Activated CD8-positive, alpha-beta memory T cell treated with anti-CD3 and anti-CD28 coated beads, Interleukin-2, amount 10 ng/mL, durations not matched to agents 7 days and 5 days (primary cell): ENCODE results near the gene ECI1. TPM values are rescaled to one million over a fixed set of nuclear protein-coding genes. Genes with fewer than 3 reads are reported as not detected.

Experiments used
- ATAC-seq: fragments of 150-1000 bp; cut with Tn5 transposase; one replicate; pipeline ENCODE4 v1.10.0; 2021; ENCODE audit warnings: moderate library complexity
- CTCF ChIA-PET: fragments of 350-600 bp; sonication (Branson Sonifier 250); formaldehyde crosslinking; loops from one replicate; lab custom pipeline; 2021; ENCODE audit warnings: antibody characterized with exemption; lab: Charles Lee
- DNase-seq: peaks from one replicate; pipeline ENCODE4 v3.0.0-alpha.2; 2020
- H3K27ac Mint-ChIP-seq: one replicate; pipeline ENCODE4 v1.8.0; 2021; ENCODE audit warnings: mild to moderate bottlenecking, mixed read lengths
- H3K27me3 Mint-ChIP-seq: one replicate; pipeline ENCODE4 v1.8.0; 2021; ENCODE audit warnings: mixed read lengths
- H3K36me3 Mint-ChIP-seq: one replicate; pipeline ENCODE4 v1.8.0; 2021; ENCODE audit warnings: mild to moderate bottlenecking, mixed read lengths
- H3K4me1 Mint-ChIP-seq: one replicate; pipeline ENCODE4 v1.8.0; 2021; ENCODE audit warnings: mixed read lengths
- H3K4me3 Mint-ChIP-seq: one replicate; pipeline ENCODE4 v1.8.0; 2021; ENCODE audit warnings: mild to moderate bottlenecking, moderate library complexity, mixed read lengths
- H3K9me3 Mint-ChIP-seq: one replicate; pipeline ENCODE4 v1.8.0; 2022; ENCODE audit warnings: low read depth, mixed read lengths
- microRNA-seq: library from miRNA; unstranded; fragments of <30 nt; microRNA quantifications from one replicate; pipeline ENCODE4 v1.2.0, GENCODE V29; 2022
- total RNA-seq, 2 experiments: library from RNA; stranded (reverse); gene quantifications; one replicate each; pipeline ENCODE4 v1.2.3, GENCODE V29; 2021

The ECI1 gene
- total RNA-seq, 2 experiments from 2014 or later: 48.9 to 57.3 TPM

GRCh38 chr16:2195322-2196161, 55.8 kb downstream of the ECI1 start:
- H3K36me3 Mint-ChIP-seq: no peaks in the 10 kb centered on the region
- ATAC-seq: no peak

GRCh38 chr16:2194852-2195321, 56.5 kb downstream of the ECI1 start:
- no peaks in the 10 kb centered on the region for H3K4me1 Mint-ChIP-seq
- peak; percentile 75 for ATAC-seq
- CTCF ChIA-PET: interaction anchor here (0.6 to 2.8 kb wide), 16 partner anchors 10 to 310 kb away, joined by 3 to 19 read pairs (median 4); partner anchors contain the start of genes ECI1, MLST8, PGP and TBC1D24
- H3K36me3 Mint-ChIP-seq: no peaks in the 10 kb centered on the region
- peaks cover 41% of the 10 kb centered on the region for H3K27me3 Mint-ChIP-seq
- H3K27ac Mint-ChIP-seq: no peak overlapping the region
- no peak overlapping the region for H3K4me3 Mint-ChIP-seq
- H3K9me3 Mint-ChIP-seq: no peaks in the 10 kb centered on the region
- DNase-seq: peak; percentile 69

More at GRCh38 chr16:2195322-2196161, 55.8 kb downstream of the ECI1 start:
- Mint-ChIP-seq H3K4me1 (no peaks in the 10 kb centered on the region), H3K4me3 (no peak overlapping the region), H3K27ac (no peak overlapping the region), H3K9me3 (no peaks in the 10 kb centered on the region), H3K27me3 (peaks cover 47% of the 10 kb centered on the region)
- no peak for DNase-seq
- CTCF ChIA-PET: interaction anchor here (0.6 to 2.8 kb wide), 15 partner anchors 9 to 309 kb away, joined by 3 to 19 read pairs (median 4); partner anchors contain the start of genes ECI1, MLST8, PGP and TBC1D24

GRCh38 chr16:2194166-2194834, 57.1 kb downstream of the ECI1 start:
- CTCF ChIA-PET: interaction anchor here (0.8 to 2.8 kb wide), 14 partner anchors 10 to 311 kb away, joined by 3 to 19 read pairs (median 4); partner anchors contain the start of genes ECI1, MLST8, PGP and TBC1D24
- DNase-seq: no peak
- H3K27ac Mint-ChIP-seq: no peak overlapping the region
- no peaks in the 10 kb centered on the region for H3K4me1 Mint-ChIP-seq
- no peaks in the 10 kb centered on the region for H3K36me3 Mint-ChIP-seq
- ATAC-seq: no peak
- no peak overlapping the region for H3K4me3 Mint-ChIP-seq
- no peaks in the 10 kb centered on the region for H3K9me3 Mint-ChIP-seq
- H3K27me3 Mint-ChIP-seq: peaks cover 39% of the 10 kb centered on the region

DNA sequence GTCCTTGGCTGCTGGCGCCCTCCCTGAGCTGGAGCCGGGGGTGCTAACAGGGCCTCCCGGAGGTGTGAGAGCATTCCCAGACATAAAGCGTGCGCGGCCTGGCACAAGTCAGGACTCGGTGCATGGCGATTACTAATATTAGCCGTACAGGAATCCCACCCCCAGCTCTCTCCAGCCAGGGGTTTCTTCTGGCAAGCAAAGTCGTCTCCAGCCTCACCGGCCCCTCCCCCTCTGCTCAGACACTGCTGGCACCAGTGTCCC, 60.0 kb downstream of the ECI1 start:
- no peaks in the 10 kb centered on the region for H3K4me1 Mint-ChIP-seq
- CTCF ChIA-PET: no interaction called here
- peaks cover 16% of the 10 kb centered on the region for H3K27me3 Mint-ChIP-seq
- H3K9me3 Mint-ChIP-seq: no peaks in the 10 kb centered on the region
- DNase-seq (no peak), ATAC-seq (no peak)
- H3K4me3 Mint-ChIP-seq: no peak overlapping the region
- no peak overlapping the region for H3K27ac Mint-ChIP-seq
- H3K36me3 Mint-ChIP-seq: no peaks in the 10 kb centered on the region

DNA sequence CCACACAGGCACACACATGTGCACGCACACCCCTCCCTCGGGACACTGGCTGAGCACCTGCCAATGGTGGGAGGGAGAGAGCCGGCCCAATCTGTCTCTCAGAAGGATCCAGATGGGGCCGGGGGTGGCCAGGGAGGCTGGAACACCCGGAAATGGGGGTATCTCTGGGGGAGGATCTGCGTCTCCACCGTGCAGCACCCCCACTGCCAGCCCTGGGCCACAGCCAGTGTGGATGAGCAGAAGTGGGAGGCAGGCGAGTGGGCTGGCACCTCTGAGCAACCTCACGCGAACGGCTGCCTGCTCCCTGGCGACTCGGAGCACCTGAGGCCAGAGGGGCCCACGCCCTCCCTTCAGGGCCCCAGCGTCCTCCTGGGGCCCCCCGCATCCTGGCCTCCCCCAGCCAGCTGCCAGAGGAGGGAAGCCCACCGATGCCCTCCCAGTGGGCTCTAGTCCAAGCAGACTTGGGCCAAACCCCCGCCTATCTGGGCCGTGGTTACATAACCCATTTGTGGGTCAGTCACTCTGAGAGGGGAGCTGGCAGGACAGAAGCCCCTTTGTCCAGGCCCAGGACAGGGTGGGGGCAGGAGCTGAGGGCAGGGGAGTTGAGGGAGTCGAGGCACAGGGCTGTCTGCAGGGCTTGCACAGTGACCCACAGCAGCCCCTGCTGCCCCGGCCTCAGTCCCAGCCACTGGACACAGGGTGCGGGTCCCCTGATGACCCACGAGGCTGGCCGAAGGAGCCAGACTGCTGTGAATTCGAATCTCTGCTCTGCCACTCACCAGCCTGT, 60.5 kb downstream of the ECI1 start:
- H3K4me1 Mint-ChIP-seq: no peaks in the 10 kb centered on the region
- no peaks in the 10 kb centered on the region for H3K36me3 Mint-ChIP-seq

DNA sequence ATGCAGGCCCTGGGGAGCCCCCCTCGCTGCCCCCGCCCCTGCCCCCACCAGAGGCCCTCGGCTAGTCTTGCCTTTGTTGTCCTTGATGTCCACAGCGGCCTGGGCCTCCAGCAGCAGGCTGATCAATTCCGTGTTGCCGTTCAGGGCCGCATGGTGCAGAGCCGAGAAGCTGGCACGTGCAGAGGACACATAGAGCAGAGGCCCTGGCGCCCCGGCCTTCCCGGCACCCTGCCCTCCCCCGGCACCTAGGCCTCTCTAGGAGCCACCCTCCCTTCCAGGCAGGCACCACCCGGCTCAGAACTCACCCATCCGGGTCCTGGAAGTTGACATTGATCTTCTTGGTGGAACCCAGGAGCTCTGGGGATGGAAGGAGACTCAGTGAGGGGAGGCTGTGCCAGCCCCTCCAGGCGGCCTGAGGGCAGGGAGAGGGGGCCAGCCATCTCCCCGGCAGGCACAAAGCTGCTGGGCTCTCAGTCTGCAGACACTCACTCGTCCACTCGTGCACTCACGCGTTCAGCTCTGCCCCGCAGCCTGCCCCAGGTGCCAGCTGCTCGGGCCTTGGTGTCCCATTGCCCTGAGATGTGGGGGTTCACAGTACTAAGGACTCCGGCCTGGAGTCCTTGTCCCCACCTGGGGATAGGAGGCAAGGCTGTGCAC, 61.3 kb downstream of the ECI1 start:
- DNase-seq (no peak), ATAC-seq (no peak)
- Mint-ChIP-seq H3K27me3 (peaks cover 11% of the 10 kb centered on the region), H3K4me1 (no peaks in the 10 kb centered on the region), H3K9me3 (no peaks in the 10 kb centered on the region), H3K27ac (no peak overlapping the region), H3K4me3 (no peak overlapping the region), H3K36me3 (no peaks in the 10 kb centered on the region)
- CTCF ChIA-PET: no interaction called here

More for the DNA sequence above, 60.5 kb downstream of the ECI1 start:
- Mint-ChIP-seq H3K27me3 (peaks cover 16% of the 10 kb centered on the region), H3K9me3 (no peaks in the 10 kb centered on the region), H3K4me3 (no peak overlapping the region), H3K27ac (no peak overlapping the region)
- CTCF ChIA-PET: no interaction called here
- DNase-seq: no peak
- ATAC-seq: no peak

Small RNA genes lying within 50 kb of the gene (microRNA-seq; reads per million reads assigned to microRNA genes)
- gene MIR3677: not detected
- gene MIR4717: not detected

Other genes starting within 250 kb of the ECI1 start
- 10 to 100 TPM; 76.2 to 94.5 TPM for gene ZNF598, start 241.8 kb downstream of the ECI1 start, total RNA-seq
- 1 to 10 TPM; 1.1 to 6.3 TPM for gene NPW, start 231.8 kb downstream of the ECI1 start, total RNA-seq
- 1 to 10 TPM; 1.3 to 2.2 TPM for gene NHERF2, start 224.7 kb downstream of the ECI1 start, total RNA-seq
- 10 to 100 TPM; 34.3 to 37.5 TPM for gene NTHL1, start 203.8 kb downstream of the ECI1 start, total RNA-seq
- 100 to 1,000 TPM; 101 to 115 TPM for gene TSC2, start 203.6 kb downstream of the ECI1 start, total RNA-seq
- gene PKD1, start 115.7 kb downstream of the ECI1 start, total RNA-seq: 100 to 1,000 TPM in 1 of 2 experiments, 10 to 100 TPM in 1; 60.1 to 100 TPM
- gene RAB26, start 103.0 kb downstream of the ECI1 start, total RNA-seq: under 1 TPM; 0.68 to 0.70 TPM
- gene TRAF7, start 95.8 kb downstream of the ECI1 start, total RNA-seq: 10 to 100 TPM; 59.5 to 72.9 TPM
- under 1 TPM in 1 of 2 experiments, not detected in 1; 0.09 TPM for gene CASKIN1, start 55.0 kb downstream of the ECI1 start, total RNA-seq
- gene MLST8, start 46.1 kb downstream of the ECI1 start, total RNA-seq: 10 to 100 TPM; 38.9 to 45.7 TPM
- gene BRICD5, start 40.7 kb downstream of the ECI1 start, total RNA-seq: 10 to 100 TPM; 13.2 to 20.4 TPM
- gene PGP, start 36.7 kb downstream of the ECI1 start, total RNA-seq: 10 to 100 TPM; 29.8 to 34.8 TPM
- 10 to 100 TPM; 31.3 to 37.1 TPM for gene E4F1, start 28.0 kb downstream of the ECI1 start, total RNA-seq
- 1 to 10 TPM; 1.5 to 2.0 TPM for gene DNASE1L2, start 15.1 kb downstream of the ECI1 start, total RNA-seq
- gene RNPS1, start 16.5 kb upstream of the ECI1 start, total RNA-seq: 100 to 1,000 TPM; 310 to 324 TPM
- 10 to 100 TPM in 1 of 2 experiments, 1 to 10 TPM in 1; 6.4 to 10.9 TPM for gene ABCA3, start 89.1 kb upstream of the ECI1 start, total RNA-seq
- gene CCNF, start 177.9 kb upstream of the ECI1 start, total RNA-seq: 100 to 1,000 TPM in 1 of 2 experiments, 10 to 100 TPM in 1; 84.2 to 103 TPM
- gene TEDC2, start 208.5 kb upstream of the ECI1 start, total RNA-seq: 10 to 100 TPM; 24.9 to 27.5 TPM
- not detected for gene NTN3, start 219.7 kb upstream of the ECI1 start, total RNA-seq
- 10 to 100 TPM; 18.7 to 23.3 TPM for gene TBC1D24, start 223.5 kb upstream of the ECI1 start, total RNA-seq